Esophagus squamous epithelium (tissue), 5 donors: ENCODE data around the gene GPX4. TPM values are rescaled to one million over a fixed set of nuclear protein-coding genes. Genes with fewer than 3 reads are reported as not detected.

Source experiments
- DNase-seq: peaks from one replicate; lab custom pipeline; 2025; lab: John Stamatoyannopoulos, UW
- H3K27ac ChIP-seq, 4 donors: fragments of 200-600 bp; sonication (generic); one replicate each; pipeline ENCODE4 v1.5.1; 2016 to 2019; ENCODE audit warnings: mild to moderate bottlenecking in 1 of 4
- H3K27me3 ChIP-seq, 4 donors: fragments of 200-600 bp; sonication (generic); 1 replicate in 3 of 4; 2 replicates in 1 of 4; pipeline versions ENCODE4 v1.5.1 to v1.6.0; 2017 to 2021; ENCODE audit warnings: antibody characterized with exemption in 1 of 4
- H3K36me3 ChIP-seq, 3 donors: fragments of 200-600 bp; sonication (generic); one replicate each; pipeline ENCODE4 v1.5.1; 2016 to 2019
- H3K4me1 ChIP-seq, 3 donors: fragments of 200-600 bp; sonication (generic); one replicate each; pipeline ENCODE4 v1.5.1; 2017 to 2019
- H3K4me3 ChIP-seq, 4 donors: fragments of 200-600 bp; sonication (generic); 1 replicate in 3 of 4; 2 replicates in 1 of 4; pipeline ENCODE4 v1.5.1; 2016 to 2019; ENCODE audit warnings: mild to moderate bottlenecking in 2 of 4, moderate library complexity in 1 of 4
- H3K9me3 ChIP-seq, 3 donors: fragments of 200-600 bp; sonication (generic); one replicate each; pipeline ENCODE4 v1.5.1; 2016 to 2019
- CTCF ChIP-seq, 6 experiments: fragments of 450-650 bp in 4 of 6; fragments of 200-600 bp in 2 of 6; sonication (generic) in 2 of 6; IDR thresholded peaks; one replicate each; pipeline ENCODE4 v1.5.1; 2016 to 2019; ENCODE audit warnings: antibody characterized with exemption in 6 of 6, mild to moderate bottlenecking in 4 of 6, moderate library complexity in 4 of 6
- POLR2A ChIP-seq, 4 donors: fragments of 450-650 bp; IDR thresholded peaks; one replicate each; pipeline ENCODE4 v1.6.1; 2017; ENCODE audit warnings: antibody characterized with exemption in 4 of 4, mild to moderate bottlenecking in 4 of 4, moderate library complexity in 3 of 4
- WGBS, 2 donors: methylation state at CpG; one replicate each; pipeline ENCODE4 v1.1.5; 2018; 5-methylcytosine and 5-hydroxymethylcytosine counted together
- intact Hi-C: fragments of 100-400 bp; cut with DNase I; formaldehyde crosslinking; loops from one replicate; pipeline ENCODE4 v1.15.0; 2022
- total RNA-seq, 4 donors: library from RNA; depleted of rRNA; stranded (reverse); fragments of >200 nt; gene quantifications; one replicate each; pipeline ENCODE4 v1.1.0, GENCODE V29; 2016
- donor health status: DM: yes; HTN: yes; CAD: no.

Gene GPX4
- total RNA-seq, 4 donors from 2014 or later = 108 to 405 (median 244) TPM

DNA sequence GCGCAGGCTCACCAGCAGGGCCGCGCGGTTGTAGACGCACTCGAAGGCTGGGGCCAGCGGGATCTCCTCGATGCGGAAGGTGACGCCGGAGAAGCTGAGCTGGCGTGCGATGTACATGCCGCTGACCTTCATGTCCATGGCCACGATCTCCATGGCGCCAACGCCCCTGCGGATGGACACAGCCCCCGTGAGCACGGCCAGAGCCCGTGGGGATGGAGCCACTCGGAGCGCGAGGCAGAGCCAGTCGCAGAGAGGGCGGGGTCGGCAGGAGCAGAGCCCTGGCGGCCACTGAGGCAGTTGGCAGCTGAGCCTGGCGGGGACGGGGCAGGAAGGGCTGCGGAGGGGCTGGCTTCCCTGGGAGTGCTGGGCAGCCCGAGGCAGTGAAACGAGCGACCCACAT is 15.2 kb downstream of the GPX4 start:
- TF ChIP-seq POLR2A (IDR thresholded peaks at IDR 0.05) = no peak
- no peak for TF ChIP-seq CTCF (IDR thresholded peaks at IDR 0.05)
- intact Hi-C loops = loop anchor here (10.0 kb wide), 1 partner anchor 46 kb away; no protein-coding TSS in a partner anchor
- Histone ChIP-seq H3K27me3 (no peaks in the 10 kb centered on the region), H3K36me3 (peaks cover 94 to 100% (median 96%) of the 10 kb centered on the region in 3 donors), H3K9me3 (no peaks in the 10 kb centered on the region), H3K4me3 (no peak overlapping the region), H3K27ac (no peak overlapping the region), H3K4me1 (peaks cover 11 to 39% (median 15%) of the 10 kb centered on the region in 3 donors)
- DNase-seq = no peak
- WGBS, 2 donors = 88 to 93% methylated on average over 17 to 26 of the region's 34 CpGs

GRCh38 chr19:1119475-1120217 is 15.9 kb downstream of the GPX4 start:
- Histone ChIP-seq H3K4me1 (peaks cover 8 to 39% (median 19%) of the 10 kb centered on the region in 3 donors), H3K9me3 (no peaks in the 10 kb centered on the region), H3K27ac (no peak overlapping the region), H3K4me3 (no peak overlapping the region), H3K36me3 (peaks cover 94 to 100% (median 97%) of the 10 kb centered on the region in 3 donors), H3K27me3 (no peaks in the 10 kb centered on the region)
- no peak for TF ChIP-seq POLR2A (IDR thresholded peaks at IDR 0.05)
- TF ChIP-seq CTCF (IDR thresholded peaks at IDR 0.05) = no peak
- DNase-seq = no peak
- WGBS, 2 donors = 87 to 93% methylated on average over 7 to 14 of the region's 50 CpGs
- intact Hi-C loops = loop anchor here (10.0 kb wide), 1 partner anchor 45 kb away; no protein-coding TSS in a partner anchor

- no peak for TF ChIP-seq POLR2A (IDR thresholded peaks at IDR 0.05)
- TF ChIP-seq CTCF (IDR thresholded peaks at IDR 0.05) = no peak
- no peak for DNase-seq
- Histone ChIP-seq H3K36me3 (peaks cover 83 to 100% (median 83%) of the 10 kb centered on the region in 3 donors), H3K9me3 (no peaks in the 10 kb centered on the region), H3K27ac (no peak overlapping the region), H3K27me3 (no peaks in the 10 kb centered on the region), H3K4me1 (peaks cover 11 to 55% (median 28%) of the 10 kb centered on the region in 3 donors), H3K4me3 (no peak overlapping the region)
- WGBS, 2 donors = 67 to 94% methylated on average over 1 to 4 of the region's 10 CpGs
- intact Hi-C loops = no loop called here
Measured at GRCh38 chr19:1121395-1121794, 17.6 kb downstream of the GPX4 start.

GRCh38 chr19:1122021-1122971 is 18.5 kb downstream of the GPX4 start:
- Histone ChIP-seq H3K9me3 (no peaks in the 10 kb centered on the region), H3K36me3 (peaks cover 82 to 100% (median 84%) of the 10 kb centered on the region in 3 donors), H3K27ac (peak overlapping the region in 3 of 4 donors; percentile 27 to 36 (median 35)), H3K27me3 (no peaks in the 10 kb centered on the region), H3K4me1 (peaks cover 17 to 58% (median 37%) of the 10 kb centered on the region in 3 donors), H3K4me3 (no peak overlapping the region)
- DNase-seq = no peak
- intact Hi-C loops = no loop called here
- WGBS, 2 donors = 94 to 97% methylated on average over 14 to 16 of the region's 63 CpGs
- TF ChIP-seq POLR2A (IDR thresholded peaks at IDR 0.05) = no peak
- no peak for TF ChIP-seq CTCF (IDR thresholded peaks at IDR 0.05)
